Measurements from ENCODE around the gene OR4X2.
"Not testable (repeated sequence)": the region's sequence is repeated elsewhere in the genome, so short reads cannot be mapped to it uniquely, and the experiment has no call there.

The OR4X2 gene

GRCh38 chr11:48244804-48245203 is at the start of gene OR4X2:
Gene OR4X2, plus strand, starts transcription at chr11:48245104. Its CDS starts 0 bp downstream, at chr11:48245104.
- no peak for DNase-seq (ENCODE audit: low spot score)

GRCh38 chr11:48207881-48208280 is 37.0 kb upstream of the OR4X2 start:
- no peak for DNase-seq (ENCODE audit: low spot score)

GRCh38 chr11:48210052-48210451 is 34.9 kb upstream of the OR4X2 start:
- no peak for DNase-seq (ENCODE audit: low spot score)

GRCh38 chr11:48216510-48216909 is 28.4 kb upstream of the OR4X2 start, which contains the start of gene OR4B1:
Gene OR4B1, plus strand, starts transcription at chr11:48216810. Its CDS starts 0 bp downstream, at chr11:48216810.
- DNase-seq (ENCODE audit: low spot score) = no peak

GRCh38 chr11:48228761-48229160 is 16.1 kb upstream of the OR4X2 start:
- no peak for DNase-seq (ENCODE audit: low spot score)

GRCh38 chr11:48230057-48230456 is 14.8 kb upstream of the OR4X2 start:
- not testable (repeated sequence) for DNase-seq (ENCODE audit: low spot score)

GRCh38 chr11:48237727-48238126 is 7.2 kb upstream of the OR4X2 start:
- DNase-seq (ENCODE audit: low spot score) = no peak

- no peak for DNase-seq (ENCODE audit: low spot score)
Observed at GRCh38 chr11:48242501-48242900, 2.4 kb upstream of the OR4X2 start.

GRCh38 chr11:48248902-48249301 is 4.0 kb downstream of the OR4X2 start:
- DNase-seq (ENCODE audit: low spot score) = no peak

GRCh38 chr11:48261600-48261999 is 16.7 kb downstream of the OR4X2 start:
- DNase-seq (ENCODE audit: low spot score) = no peak

- DNase-seq (ENCODE audit: low spot score) = no peak
Observed at GRCh38 chr11:48263423-48263911, 18.6 kb downstream of the OR4X2 start, which contains the start of gene OR4X1. Gene OR4X1, plus strand, starts transcription at chr11:48263861. Its CDS starts 0 bp downstream, at chr11:48263861.

GRCh38 chr11:48270621-48271020 is 25.7 kb downstream of the OR4X2 start:
- no peak for DNase-seq (ENCODE audit: low spot score)

- no peak for DNase-seq (ENCODE audit: low spot score)
Observed at GRCh38 chr11:48272606-48273005, 27.7 kb downstream of the OR4X2 start.

Data from iPS-NIHi11 (cell line).